NB4 (cell line): ENCODE results near the gene RPL29.

Experiments used
- CTCF ChIP-seq: IDR thresholded peaks from one replicate; pipeline ENCODE4 v1.5.1; 2012; ENCODE audit warnings: low read depth, low read length
- POLR2A ChIP-seq: IDR thresholded peaks from 2 replicates; pipeline ENCODE4 v1.6.1; 2011; ENCODE audit warnings: mild to moderate bottlenecking; ENCODE audit not compliant: insufficient read length; ENCODE audit errors: extremely low read depth

GRCh38 chr3:51963951-51964451, 31.7 kb downstream of the RPL29 start:
- no peak for TF ChIP-seq CTCF
- no peak for TF ChIP-seq POLR2A
